GM12891 (cell line): ENCODE measurements around the gene SLC13A2.

Experiments used
- DNase-seq: peaks from one replicate; pipeline ENCODE4 v3.0.0; 2011; ENCODE audit warnings: low spot score; ENCODE audit not compliant: insufficient read length
- FAIRE-seq: peaks from 2 replicates; lab custom pipeline; 2011; peaks lifted over from hg19 to GRCh38; lab: Jason Lieb, UNC
- PAX5 ChIP-seq: IDR thresholded peaks from 2 replicates; pipeline ENCODE4 v1.6.1; 2011; ENCODE audit warnings: low read length, moderate library complexity, mild to moderate bottlenecking; ENCODE audit not compliant: insufficient read depth, severe bottlenecking
- POLR2A ChIP-seq: IDR thresholded peaks from 2 replicates; pipeline ENCODE4 v1.6.1; 2011; ENCODE audit warnings: low read depth, low read length, control low read depth
- POLR2AphosphoS5 ChIP-seq: IDR thresholded peaks from 2 replicates; pipeline ENCODE4 v1.6.1; 2011; ENCODE audit warnings: low read depth, low read length, control low read depth
- POU2F2 ChIP-seq: IDR thresholded peaks from 2 replicates; pipeline ENCODE4 v1.6.1; 2011; ENCODE audit warnings: low read depth, mild to moderate bottlenecking, control low read depth, low read length, moderate library complexity
- SPI1 ChIP-seq: IDR thresholded peaks from 2 replicates; pipeline ENCODE4 v1.6.1; 2011; ENCODE audit warnings: low read depth, low read length, control low read depth
- TAF1 ChIP-seq: IDR thresholded peaks from 2 replicates; pipeline ENCODE4 v1.6.1; 2011; ENCODE audit warnings: low read depth, low read length, control low read depth

Gene SLC13A2

GRCh38 chr17:28530250-28530649, 56.8 kb downstream of the SLC13A2 start:
- TF ChIP-seq TAF1: no peak
- TF ChIP-seq POLR2AphosphoS5: no peak
- no peak for TF ChIP-seq SPI1
- TF ChIP-seq POU2F2: no peak
- TF ChIP-seq POLR2A: no peak
- no peak for TF ChIP-seq PAX5
- no peak for FAIRE-seq
- no peak for DNase-seq

GRCh38 chr17:28530926-28531325, 57.5 kb downstream of the SLC13A2 start:
- FAIRE-seq: no peak

GRCh38 chr17:28532050-28532960, 58.9 kb downstream of the SLC13A2 start:
- 0 out of 2 replicates have a peak, but pooled peaks have one; percentile 8 for TF ChIP-seq SPI1
- TF ChIP-seq POU2F2: no peak
- no peak for FAIRE-seq
- DNase-seq: no peak

More at GRCh38 chr17:28530926-28531325, 57.5 kb downstream of the SLC13A2 start:
- TF ChIP-seq PAX5 (no peak), POLR2A (no peak), POU2F2 (no peak), TAF1 (no peak), POLR2AphosphoS5 (no peak), SPI1 (no peak)
- no peak for DNase-seq

GRCh38 chr17:28533091-28533807, 59.8 kb downstream of the SLC13A2 start:
- TF ChIP-seq SPI1 (no peak), POLR2AphosphoS5 (no peak), POU2F2 (no peak), POLR2A (no peak), PAX5 (no peak), TAF1 (no peak)
- DNase-seq (no peak), FAIRE-seq (no peak)

GRCh38 chr17:28534740-28535375, 61.4 kb downstream of the SLC13A2 start:
- no peak for FAIRE-seq
- DNase-seq: no peak

GRCh38 chr17:28536532-28537218, 63.2 kb downstream of the SLC13A2 start:
- FAIRE-seq (no peak), DNase-seq (no peak)
- TF ChIP-seq POU2F2 (no peak), PAX5 (no peak), POLR2A (no peak), TAF1 (no peak), POLR2AphosphoS5 (no peak), SPI1 (no peak)

More at GRCh38 chr17:28534740-28535375, 61.4 kb downstream of the SLC13A2 start:
- TF ChIP-seq TAF1 (no peak), POU2F2 (no peak), PAX5 (no peak), SPI1 (no peak), POLR2AphosphoS5 (no peak), POLR2A (no peak)

- TF ChIP-seq POLR2A: no peak
- TF ChIP-seq PAX5: no peak
- TF ChIP-seq TAF1: no peak
- no peak for TF ChIP-seq POLR2AphosphoS5
- TF ChIP-seq SPI1: no peak
- no peak for TF ChIP-seq POU2F2
- DNase-seq: no peak
- no peak for FAIRE-seq
Measured at GRCh38 chr17:28537219-28537610, 63.8 kb downstream of the SLC13A2 start.

GRCh38 chr17:28538296-28538895, 65.0 kb downstream of the SLC13A2 start:
- DNase-seq (no peak), FAIRE-seq (no peak)
- no peak for TF ChIP-seq POU2F2
- no peak for TF ChIP-seq PAX5
- no peak for TF ChIP-seq TAF1
- TF ChIP-seq SPI1: no peak
- no peak for TF ChIP-seq POLR2A
- TF ChIP-seq POLR2AphosphoS5: no peak
